Fibroblast of lung (primary cell): ENCODE data around the gene IDNK. TPM values are rescaled to one million over a fixed set of nuclear protein-coding genes. Genes with fewer than 3 reads are reported as not detected.

Experiments used
- DNase-seq, 2 donors: peaks; one replicate each; pipeline versions ENCODE4 v3.0.0 to v3.0.0-alpha.2; 2010; ENCODE audit warnings: low read depth in 2 of 2
- H2AFZ ChIP-seq: 2 replicates; pipeline ENCODE4 v1.5.1; 2012; ENCODE audit warnings: low read length, control low read depth, inconsistent platforms
- H3K27ac ChIP-seq: 2 replicates; pipeline ENCODE4 v1.5.1; 2011; ENCODE audit warnings: low read length, control low read depth; ENCODE audit not compliant: insufficient read depth
- H3K27me3 ChIP-seq: 2 replicates; pipeline ENCODE4 v1.5.1; 2011; ENCODE audit warnings: mild to moderate bottlenecking, low read length; ENCODE audit not compliant: control insufficient read depth, insufficient read depth
- H3K36me3 ChIP-seq: 2 replicates; pipeline ENCODE4 v1.5.1; 2011; ENCODE audit warnings: low read length; ENCODE audit not compliant: control insufficient read depth, insufficient read depth
- H3K4me1 ChIP-seq: 2 replicates; pipeline ENCODE4 v1.5.1; 2011; ENCODE audit warnings: low read length; ENCODE audit not compliant: control insufficient read depth, insufficient read depth; ENCODE audit errors: extremely low read depth
- H3K4me2 ChIP-seq: 2 replicates; pipeline ENCODE4 v1.5.1; 2011; ENCODE audit warnings: low read length, control low read depth; ENCODE audit not compliant: insufficient read depth; ENCODE audit errors: extremely low read depth
- H3K4me3 ChIP-seq, 4 experiments: fragments of 200-600 bp in 1 of 4; sonication (generic) in 1 of 4; replicated peaks in 1 of 4; 2 replicates each; pipeline ENCODE4 v1.5.1; 2011 to 2016; ENCODE audit warnings: low read length in 4 of 4, low read depth in 3 of 4, mild to moderate bottlenecking in 3 of 4, control low read depth in 2 of 4, inconsistent platforms in 1 of 4, mixed read lengths in 1 of 4; ENCODE audit not compliant: insufficient read depth in 1 of 4; ENCODE audit errors: control extremely low read depth in 1 of 4
- H3K79me2 ChIP-seq: 2 replicates; pipeline ENCODE4 v1.5.1; 2012; ENCODE audit warnings: mild to moderate bottlenecking, low read length, inconsistent platforms; ENCODE audit not compliant: control insufficient read depth, insufficient read depth
- H3K9ac ChIP-seq: 2 replicates; pipeline ENCODE4 v1.5.1; 2011; ENCODE audit warnings: mild to moderate bottlenecking, low read length, control low read depth; ENCODE audit not compliant: insufficient read depth
- H3K9me3 ChIP-seq: 2 replicates; pipeline ENCODE4 v1.5.1; 2012; ENCODE audit warnings: low read depth, low read length; ENCODE audit not compliant: control insufficient read depth, insufficient read depth
- H4K20me1 ChIP-seq: 2 replicates; pipeline ENCODE4 v1.5.1; 2011; ENCODE audit warnings: low read length; ENCODE audit not compliant: control insufficient read depth, insufficient read depth; ENCODE audit errors: extremely low read depth
- EZH2 ChIP-seq: IDR thresholded peaks from 2 replicates; pipeline ENCODE4 v1.5.1; 2012; ENCODE audit warnings: low read length, control low read depth, mild to moderate bottlenecking; ENCODE audit errors: missing control alignments
- polyA plus RNA-seq, 2 donors: library from polyadenylated mRNA; depleted of rRNA in 1 of 2; stranded (reverse) in 1 of 2; unstranded in 1 of 2; fragments of >200 nt; gene quantifications; 2 replicates each; pipeline ENCODE4 v1.2.1, GENCODE V29; 2011 to 2012; ENCODE audit warnings: missing spikeins in 1 of 2
- total RNA-seq: library from RNA; depleted of rRNA; stranded (reverse); fragments of >200 nt; gene quantifications from 2 replicates; pipeline ENCODE4 v1.2.1, GENCODE V29; 2014
- TF ChIP-seq, protein P1 (sequence below), 2 donors: IDR thresholded peaks in 1 of 2; conservative IDR thresholded peaks in 1 of 2; 1 replicate in 1 of 2; 2 replicates in 1 of 2; pipeline ENCODE4 v1.5.1; 2011 to 2012; ENCODE audit warnings: low read length in 2 of 2, control low read depth in 1 of 2, inconsistent platforms in 1 of 2, low read depth in 1 of 2, mild to moderate bottlenecking in 1 of 2

IDNK gene
- total and polyA plus RNA-seq, 2 donors (not counting 1 experiment from before 2014, with no cell fraction given), result 4.5 to 7.8 TPM

DNA sequence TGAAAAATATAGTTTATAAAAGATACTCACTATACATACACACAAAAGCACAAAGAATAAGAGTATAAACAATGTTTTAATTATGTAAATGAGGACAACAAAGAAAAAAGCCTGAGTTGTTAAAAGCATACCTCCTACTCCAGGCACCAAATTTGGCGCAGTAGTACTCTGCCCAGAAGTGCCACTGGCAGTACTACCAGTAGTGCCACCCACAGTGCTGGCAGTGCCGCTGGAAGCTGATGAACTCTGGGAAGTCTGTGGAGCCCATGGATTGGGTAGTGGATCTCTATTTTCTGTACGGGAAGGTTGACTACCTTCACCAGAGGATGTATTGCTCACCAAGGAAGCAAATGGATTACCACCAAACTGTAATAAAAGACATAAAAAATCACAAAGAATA, 54.7 kb downstream of the IDNK start:
- H3K27me3 ChIP-seq, result no peaks in the 10 kb centered on the region
- peaks cover 30% of the 10 kb centered on the region for H3K79me2 ChIP-seq
- peaks cover 8% of the 10 kb centered on the region for H3K36me3 ChIP-seq
- DNase-seq, result no peak
- no peak overlapping the region for H2AFZ ChIP-seq
- H3K4me1 ChIP-seq, result peaks cover 4% of the 10 kb centered on the region
- TF ChIP-seq EZH2, result no peak
- TF ChIP-seq, protein P1, sequence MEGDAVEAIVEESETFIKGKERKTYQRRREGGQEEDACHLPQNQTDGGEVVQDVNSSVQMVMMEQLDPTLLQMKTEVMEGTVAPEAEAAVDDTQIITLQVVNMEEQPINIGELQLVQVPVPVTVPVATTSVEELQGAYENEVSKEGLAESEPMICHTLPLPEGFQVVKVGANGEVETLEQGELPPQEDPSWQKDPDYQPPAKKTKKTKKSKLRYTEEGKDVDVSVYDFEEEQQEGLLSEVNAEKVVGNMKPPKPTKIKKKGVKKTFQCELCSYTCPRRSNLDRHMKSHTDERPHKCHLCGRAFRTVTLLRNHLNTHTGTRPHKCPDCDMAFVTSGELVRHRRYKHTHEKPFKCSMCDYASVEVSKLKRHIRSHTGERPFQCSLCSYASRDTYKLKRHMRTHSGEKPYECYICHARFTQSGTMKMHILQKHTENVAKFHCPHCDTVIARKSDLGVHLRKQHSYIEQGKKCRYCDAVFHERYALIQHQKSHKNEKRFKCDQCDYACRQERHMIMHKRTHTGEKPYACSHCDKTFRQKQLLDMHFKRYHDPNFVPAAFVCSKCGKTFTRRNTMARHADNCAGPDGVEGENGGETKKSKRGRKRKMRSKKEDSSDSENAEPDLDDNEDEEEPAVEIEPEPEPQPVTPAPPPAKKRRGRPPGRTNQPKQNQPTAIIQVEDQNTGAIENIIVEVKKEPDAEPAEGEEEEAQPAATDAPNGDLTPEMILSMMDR (conservative IDR thresholded peaks at IDR 0.05 in 1 of 2, IDR thresholded peaks at IDR 0.05 in 1 of 2; ENCODE audit: low read depth in 1 of 2, low read length in 2 of 2), result no peak
- no peak overlapping the region for H3K4me2 ChIP-seq
- no peak overlapping the region for H3K4me3 ChIP-seq
- H4K20me1 ChIP-seq, result peaks cover 2% of the 10 kb centered on the region
- H3K27ac ChIP-seq, result no peak overlapping the region
- H3K9ac ChIP-seq, result no peak overlapping the region
- H3K9me3 ChIP-seq, result no peaks in the 10 kb centered on the region

DNA sequence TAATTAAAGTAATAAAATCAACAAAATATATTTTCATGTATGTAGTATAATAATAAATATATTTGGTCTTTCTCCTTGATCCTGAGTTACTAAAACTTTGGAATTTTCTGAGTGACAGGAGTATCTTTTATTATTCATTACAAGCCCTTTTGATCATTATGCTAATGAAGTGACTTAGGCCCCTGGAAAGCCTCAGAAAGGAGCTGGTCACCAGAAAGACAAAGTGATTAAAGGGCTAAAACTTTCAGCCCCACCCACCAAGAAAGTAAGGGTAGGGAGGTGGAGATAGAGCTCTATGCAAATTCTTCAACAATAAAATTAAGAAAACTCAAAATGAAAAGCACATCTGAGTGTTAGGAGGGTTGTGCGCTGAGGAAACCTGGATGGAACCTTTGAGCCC, 57.3 kb downstream of the IDNK start:
- no peaks in the 10 kb centered on the region for H3K27me3 ChIP-seq
- H3K27ac ChIP-seq, result no peak overlapping the region
- TF ChIP-seq, protein P1 (conservative IDR thresholded peaks at IDR 0.05 in 1 of 2, IDR thresholded peaks at IDR 0.05 in 1 of 2; ENCODE audit: low read depth in 1 of 2, low read length in 2 of 2), result no peak
- no peak for TF ChIP-seq EZH2
- no peak overlapping the region for H3K4me2 ChIP-seq
- DNase-seq, result no peak
- no peak overlapping the region for H3K4me3 ChIP-seq
- H2AFZ ChIP-seq, result no peak overlapping the region
- H3K36me3 ChIP-seq, result peaks cover 8% of the 10 kb centered on the region
- no peaks in the 10 kb centered on the region for H3K9me3 ChIP-seq
- H3K9ac ChIP-seq, result no peak overlapping the region
- peaks cover 42% of the 10 kb centered on the region for H3K79me2 ChIP-seq
- H3K4me1 ChIP-seq, result peaks cover 4% of the 10 kb centered on the region
- H4K20me1 ChIP-seq, result peaks cover 2% of the 10 kb centered on the region

DNA sequence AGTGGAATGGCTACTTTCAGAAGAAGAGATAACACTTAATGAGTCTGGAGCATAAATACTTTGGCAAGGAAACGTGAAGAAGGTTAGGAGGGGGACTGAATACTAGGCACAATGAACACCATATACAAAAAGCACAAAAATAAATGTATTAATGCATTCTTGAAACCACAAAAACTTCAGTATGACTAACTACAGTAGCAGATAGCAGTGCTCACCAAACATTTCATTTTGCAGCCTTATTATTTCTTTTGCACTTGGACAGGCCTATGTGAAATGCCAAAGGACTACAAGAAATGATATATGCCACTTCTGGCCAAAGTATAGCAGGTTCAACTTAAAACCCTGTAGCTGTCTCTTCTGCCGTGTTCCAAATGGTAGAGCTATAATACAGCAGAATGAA, 58.5 kb downstream of the IDNK start:
- H3K4me2 ChIP-seq, result no peak overlapping the region
- no peaks in the 10 kb centered on the region for H3K27me3 ChIP-seq
- no peak overlapping the region for H2AFZ ChIP-seq
- no peak overlapping the region for H3K9ac ChIP-seq
- H4K20me1 ChIP-seq, result no peaks in the 10 kb centered on the region
- H3K4me1 ChIP-seq, result peaks cover 4% of the 10 kb centered on the region
- peak in 1 of 2 donors; percentile 29 for DNase-seq
- peaks cover 8% of the 10 kb centered on the region for H3K36me3 ChIP-seq
- TF ChIP-seq, protein P1 (conservative IDR thresholded peaks at IDR 0.05 in 1 of 2, IDR thresholded peaks at IDR 0.05 in 1 of 2; ENCODE audit: low read depth in 1 of 2, low read length in 2 of 2), result no peak
- TF ChIP-seq EZH2, result no peak
- peaks cover 52% of the 10 kb centered on the region for H3K79me2 ChIP-seq
- H3K27ac ChIP-seq, result no peak overlapping the region
- H3K9me3 ChIP-seq, result no peaks in the 10 kb centered on the region
- H3K4me3 ChIP-seq, result no peak overlapping the region
